ENCODE measurements around the gene DNAI1. TPM values are rescaled to one million over a fixed set of nuclear protein-coding genes. Genes with fewer than 3 reads are reported as not detected.

DNAI1 gene
- total and polyA plus RNA-seq, 2 of the 4 experiments (the other 2 are of a cell fraction), result not detected

DNA sequence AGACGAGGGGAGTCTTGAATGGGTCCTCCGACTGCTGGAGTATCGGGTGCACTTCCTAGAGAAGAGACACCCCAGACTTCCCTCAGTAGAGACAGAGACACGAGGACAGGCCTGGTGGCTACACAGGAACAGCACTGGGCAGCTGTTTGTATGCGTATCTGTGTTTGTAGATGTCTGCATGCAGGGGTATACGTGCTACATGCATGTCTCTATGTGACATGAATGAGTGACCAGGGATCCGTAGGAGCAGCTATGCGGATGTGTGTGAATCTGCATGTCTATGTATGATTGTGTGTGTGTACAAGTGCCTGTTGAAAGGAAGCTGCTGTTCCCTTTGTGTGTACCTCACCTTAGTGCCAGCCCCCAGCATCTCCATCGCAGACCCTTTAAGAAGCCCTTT lies 99.8 kb downstream of the DNAI1 start:
- Histone ChIP-seq H2BK120ac (ENCODE audit: low read depth, low read length) (no peak overlapping the region), H3K27ac (ENCODE audit: insufficient read depth, low read length) (no peak overlapping the region), H3K14ac (replicated peaks; ENCODE audit: low read depth, low read length) (no peak overlapping the region), H3K79me1 (ENCODE audit: low read depth in 1 of 2, low read length in 2 of 2) (no peaks in the 10 kb centered on the region), H3K27me3 (ENCODE audit: control insufficient read depth, insufficient read depth, low read length) (peaks cover 59% of the 10 kb centered on the region), H3K4me1 (ENCODE audit: control insufficient read depth, insufficient read depth, low read length) (peaks cover 9% of the 10 kb centered on the region; the same call in 1 of the 2 replicates), H3K9me3 (ENCODE audit: control insufficient read depth, insufficient read depth, low read length) (peaks cover 3% of the 10 kb centered on the region; the same call in 1 of the 2 replicates), H2BK15ac (ENCODE audit: low read depth, low read length) (no peak overlapping the region), H3K4me2 (ENCODE audit: low read depth, low read length) (no peak overlapping the region), H3K4me3 (ENCODE audit: insufficient read depth, low read depth, low read length) (no peak overlapping the region), H2BK5ac (ENCODE audit: low read depth, low read length, poor library complexity, severe bottlenecking) (no peak overlapping the region), H2BK20ac (ENCODE audit: low read depth, low read length) (no peak overlapping the region), H2AK9ac (replicated peaks; ENCODE audit: low read depth, low read length, poor library complexity) (no peak overlapping the region), H3K4ac (ENCODE audit: low read depth, low read length) (no peak overlapping the region), H4K8ac (ENCODE audit: low read depth in 2 of 2, low read length in 2 of 2) (no peak overlapping the region), H3K18ac (ENCODE audit: low read depth, low read length) (no peak overlapping the region), H4K91ac (ENCODE audit: insufficient read depth, low read depth, low read length) (no peak overlapping the region), H3K9me1 (ENCODE audit: insufficient read depth, low read length) (no peaks in the 10 kb centered on the region), H2AFZ (replicated peaks; ENCODE audit: low read length, poor library complexity) (no peak overlapping the region), H2AK5ac (ENCODE audit: low read depth, low read length) (no peak overlapping the region), H3K36me3 (ENCODE audit: control insufficient read depth, insufficient read depth, low read length) (no peaks in the 10 kb centered on the region), H3K23ac (ENCODE audit: low read depth, low read length) (no peak overlapping the region), H3K56ac (ENCODE audit: extremely low read depth, insufficient read depth, low read length) (no peak overlapping the region), H4K5ac (ENCODE audit: low read depth, low read length) (no peak overlapping the region), H4K20me1 (ENCODE audit: insufficient read depth, low read length) (no peaks in the 10 kb centered on the region), H3K9ac (ENCODE audit: low read depth, low read length) (no peak overlapping the region)
- intact Hi-C loops (cut with micrococcal nuclease) (no loop called here), in situ Hi-C loops (cut with MboI; ENCODE audit: low sequenced_read_pairs) (no loop called here), dilution Hi-C loops (cut with HindIII; ENCODE audit: low sequenced_read_pairs, unreplicated experiment) (no loop called here)
- no peak for DNase-seq
- no peak for ATAC-seq (ENCODE audit: low read depth)
- ChIA-PET POLR2A (ENCODE audit: unreplicated experiment) (no interaction called here), CTCF (interaction anchor here (2.3 kb wide), 1 partner anchor 10 kb away, joined by 6 read pairs; no protein-coding TSS in a partner anchor)
- TF ChIP-seq RCOR1 (IDR thresholded peaks at IDR 0.05; ENCODE audit: insufficient replicate concordance, low read length) (no peak), POLR2A (IDR thresholded peaks at IDR 0.05; ENCODE audit: low read depth, low read length) (no peak), NFE2L2 (IDR thresholded peaks at IDR 0.05; ENCODE audit: low read depth, low read length) (no peak), MXI1 (IDR thresholded peaks at IDR 0.05; ENCODE audit: borderline replicate concordance, low read depth, low read length) (no peak), RFX5 (IDR thresholded peaks at IDR 0.05; ENCODE audit: low read depth, low read length) (no peak), RAD21 (IDR thresholded peaks at IDR 0.05; ENCODE audit: low read length) (no peak), CEBPB (IDR thresholded peaks at IDR 0.05; ENCODE audit: low read depth, low read length) (no peak), SMC3 (IDR thresholded peaks at IDR 0.05; ENCODE audit: low read depth, low read length) (no peak), MAZ (IDR thresholded peaks at IDR 0.05; ENCODE audit: borderline replicate concordance, low read depth, low read length) (no peak), CHD1 (IDR thresholded peaks at IDR 0.05; ENCODE audit: low read depth, low read length) (no peak), FOS (IDR thresholded peaks at IDR 0.05; ENCODE audit: low read depth, low read length) (no peak), MAFK (IDR thresholded peaks at IDR 0.05; ENCODE audit: low read depth, low read length) (no peak), BHLHE40 (IDR thresholded peaks at IDR 0.05; ENCODE audit: low read depth, low read length) (no peak)
- TF ChIP-seq, protein P1, sequence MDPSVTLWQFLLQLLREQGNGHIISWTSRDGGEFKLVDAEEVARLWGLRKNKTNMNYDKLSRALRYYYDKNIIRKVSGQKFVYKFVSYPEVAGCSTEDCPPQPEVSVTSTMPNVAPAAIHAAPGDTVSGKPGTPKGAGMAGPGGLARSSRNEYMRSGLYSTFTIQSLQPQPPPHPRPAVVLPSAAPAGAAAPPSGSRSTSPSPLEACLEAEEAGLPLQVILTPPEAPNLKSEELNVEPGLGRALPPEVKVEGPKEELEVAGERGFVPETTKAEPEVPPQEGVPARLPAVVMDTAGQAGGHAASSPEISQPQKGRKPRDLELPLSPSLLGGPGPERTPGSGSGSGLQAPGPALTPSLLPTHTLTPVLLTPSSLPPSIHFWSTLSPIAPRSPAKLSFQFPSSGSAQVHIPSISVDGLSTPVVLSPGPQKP (IDR thresholded peaks at IDR 0.05; ENCODE audit: borderline replicate concordance, low read depth, low read length), result no peak
- TF ChIP-seq, protein P2, sequence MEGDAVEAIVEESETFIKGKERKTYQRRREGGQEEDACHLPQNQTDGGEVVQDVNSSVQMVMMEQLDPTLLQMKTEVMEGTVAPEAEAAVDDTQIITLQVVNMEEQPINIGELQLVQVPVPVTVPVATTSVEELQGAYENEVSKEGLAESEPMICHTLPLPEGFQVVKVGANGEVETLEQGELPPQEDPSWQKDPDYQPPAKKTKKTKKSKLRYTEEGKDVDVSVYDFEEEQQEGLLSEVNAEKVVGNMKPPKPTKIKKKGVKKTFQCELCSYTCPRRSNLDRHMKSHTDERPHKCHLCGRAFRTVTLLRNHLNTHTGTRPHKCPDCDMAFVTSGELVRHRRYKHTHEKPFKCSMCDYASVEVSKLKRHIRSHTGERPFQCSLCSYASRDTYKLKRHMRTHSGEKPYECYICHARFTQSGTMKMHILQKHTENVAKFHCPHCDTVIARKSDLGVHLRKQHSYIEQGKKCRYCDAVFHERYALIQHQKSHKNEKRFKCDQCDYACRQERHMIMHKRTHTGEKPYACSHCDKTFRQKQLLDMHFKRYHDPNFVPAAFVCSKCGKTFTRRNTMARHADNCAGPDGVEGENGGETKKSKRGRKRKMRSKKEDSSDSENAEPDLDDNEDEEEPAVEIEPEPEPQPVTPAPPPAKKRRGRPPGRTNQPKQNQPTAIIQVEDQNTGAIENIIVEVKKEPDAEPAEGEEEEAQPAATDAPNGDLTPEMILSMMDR (conservative IDR thresholded peaks at IDR 0.05; ENCODE audit: low read depth, low read length), result no peak
- TF ChIP-seq, protein P3, sequence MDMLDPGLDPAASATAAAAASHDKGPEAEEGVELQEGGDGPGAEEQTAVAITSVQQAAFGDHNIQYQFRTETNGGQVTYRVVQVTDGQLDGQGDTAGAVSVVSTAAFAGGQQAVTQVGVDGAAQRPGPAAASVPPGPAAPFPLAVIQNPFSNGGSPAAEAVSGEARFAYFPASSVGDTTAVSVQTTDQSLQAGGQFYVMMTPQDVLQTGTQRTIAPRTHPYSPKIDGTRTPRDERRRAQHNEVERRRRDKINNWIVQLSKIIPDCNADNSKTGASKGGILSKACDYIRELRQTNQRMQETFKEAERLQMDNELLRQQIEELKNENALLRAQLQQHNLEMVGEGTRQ (IDR thresholded peaks at IDR 0.05; ENCODE audit: low read depth, low read length), result no peak
- BruUV-seq (replicated peaks), result no TSS peak
- 100% methylated on average over 2 of the region's 9 CpGs; no CpG with 5 or more reads in 1 of the 2 experiments for whole genome bisulfite sequencing, 2 experiments (ENCODE audit: extremely low coverage in 2 of 2, insufficient read length in 1 of 2)

All from IMR-90 (cell line).